MM.1S (cell line): ENCODE data around the gene C21orf91.

Source experiments
- DNase-seq: peaks from one replicate; pipeline ENCODE4 v3.0.0-alpha.2; 2015
- H2AFZ ChIP-seq: fragments of 300-600 bp; sonication (generic); 2 replicates; pipeline ENCODE4 v1.6.0; 2016; ENCODE audit warnings: antibody characterized with exemption, low read length
- H3F3A ChIP-seq: fragments of 300-600 bp; sonication (generic); 2 replicates; pipeline ENCODE4 v1.6.1; 2016; ENCODE audit warnings: mild to moderate bottlenecking, antibody characterized with exemption, low read length, moderate library complexity, mixed read lengths; ENCODE audit not compliant: insufficient read depth
- H3K27ac ChIP-seq: fragments of 300-600 bp; sonication (generic); 2 replicates; pipeline ENCODE4 v1.5.1; 2016; ENCODE audit warnings: mild to moderate bottlenecking, low read length
- H3K27me3 ChIP-seq: fragments of 300-600 bp; sonication (generic); replicated peaks from 2 replicates; pipeline ENCODE4 v1.6.0; 2016; ENCODE audit warnings: low read length; ENCODE audit not compliant: insufficient read depth
- H3K36me3 ChIP-seq: fragments of 300-600 bp; sonication (generic); replicated peaks from 2 replicates; pipeline ENCODE4 v1.6.1; 2016; ENCODE audit warnings: mild to moderate bottlenecking, low read length, mixed read lengths; ENCODE audit not compliant: insufficient read depth
- H3K4me1 ChIP-seq: fragments of 300-600 bp; sonication (generic); 2 replicates; pipeline ENCODE4 v1.6.1; 2016; ENCODE audit warnings: low read length, mixed read lengths
- H3K4me2 ChIP-seq: fragments of 300-600 bp; sonication (generic); 2 replicates; pipeline ENCODE4 v1.6.0; 2016; ENCODE audit warnings: low read depth, low read length
- H3K4me3 ChIP-seq: fragments of 300-600 bp; sonication (generic); 2 replicates; pipeline ENCODE4 v1.5.1; 2016; ENCODE audit warnings: low read length, mixed read lengths
- H3K79me2 ChIP-seq: fragments of 300-600 bp; sonication (generic); 2 replicates; pipeline ENCODE4 v1.6.1; 2016; ENCODE audit warnings: mixed run types, low read length, mixed read lengths
- H3K9ac ChIP-seq: fragments of 300-600 bp; sonication (generic); 2 replicates; pipeline ENCODE4 v1.6.1; 2016; ENCODE audit warnings: low read length, mixed read lengths
- H3K9me2 ChIP-seq: fragments of 300-600 bp; sonication (generic); replicated peaks from 2 replicates; pipeline ENCODE4 v1.6.1; 2016; ENCODE audit warnings: mild to moderate bottlenecking, low read length, mixed read lengths; ENCODE audit not compliant: insufficient read depth
- H3K9me3 ChIP-seq: fragments of 300-600 bp; sonication (generic); replicated peaks from 2 replicates; pipeline ENCODE4 v1.6.1; 2016; ENCODE audit warnings: mild to moderate bottlenecking, low read length, mixed read lengths; ENCODE audit not compliant: insufficient read depth
- H4K20me1 ChIP-seq: fragments of 300-600 bp; sonication (generic); 2 replicates; pipeline ENCODE4 v1.6.1; 2016; ENCODE audit warnings: mild to moderate bottlenecking, low read length, moderate library complexity, mixed read lengths; ENCODE audit not compliant: insufficient read depth
- EZH2 ChIP-seq: fragments of 300-600 bp; sonication (generic); optimal IDR thresholded peaks from 2 replicates; pipeline ENCODE3; 2017; ENCODE audit warnings: low read depth, mild to moderate bottlenecking, antibody characterized with exemption, low read length, mixed read lengths
- EZH2phosphoT487 ChIP-seq: fragments of 300-600 bp; sonication (generic); IDR thresholded peaks from 2 replicates; pipeline ENCODE4 v1.6.1; 2018; ENCODE audit warnings: antibody characterized with exemption, low read length
- TF ChIP-seq, protein P1 (sequence below): fragments of 300-600 bp; sonication (generic); IDR thresholded peaks from 2 replicates; pipeline ENCODE4 v1.5.1; 2016; ENCODE audit warnings: antibody characterized with exemption, low read length, mixed read lengths

C21orf91 gene

DNA sequence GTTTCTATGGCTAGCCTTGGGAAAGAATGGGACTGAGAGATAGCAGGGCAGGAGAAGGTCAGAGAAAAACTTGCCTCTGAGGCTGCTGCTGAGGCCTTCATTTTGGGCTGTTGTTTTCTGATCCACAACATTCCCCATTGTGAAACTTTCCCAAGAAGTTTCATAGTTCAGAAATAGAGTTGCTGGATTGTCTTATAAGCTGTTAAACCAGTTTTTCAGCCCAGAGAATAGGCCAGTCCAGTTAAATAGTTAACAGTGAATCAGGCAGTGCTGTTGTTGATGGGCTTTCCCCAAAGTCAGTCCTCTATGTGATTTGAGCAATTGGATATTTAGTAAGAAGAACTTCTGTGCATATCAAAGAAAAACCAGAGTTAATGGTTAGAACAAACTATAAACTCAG is 77.0 kb downstream of the C21orf91 start:
- peaks cover 17% of the 10 kb centered on the region for H3K4me1 ChIP-seq
- no peaks in the 10 kb centered on the region for H3K9me3 ChIP-seq
- H3K4me3 ChIP-seq, result no peak overlapping the region
- no peaks in the 10 kb centered on the region for H3K27me3 ChIP-seq
- no peak overlapping the region for H3K9ac ChIP-seq
- H3K79me2 ChIP-seq, result no peaks in the 10 kb centered on the region
- H2AFZ ChIP-seq, result no peak overlapping the region
- H3K36me3 ChIP-seq, result no peaks in the 10 kb centered on the region
- TF ChIP-seq EZH2phosphoT487, result no peak
- TF ChIP-seq EZH2, result no peak
- TF ChIP-seq, protein P1, sequence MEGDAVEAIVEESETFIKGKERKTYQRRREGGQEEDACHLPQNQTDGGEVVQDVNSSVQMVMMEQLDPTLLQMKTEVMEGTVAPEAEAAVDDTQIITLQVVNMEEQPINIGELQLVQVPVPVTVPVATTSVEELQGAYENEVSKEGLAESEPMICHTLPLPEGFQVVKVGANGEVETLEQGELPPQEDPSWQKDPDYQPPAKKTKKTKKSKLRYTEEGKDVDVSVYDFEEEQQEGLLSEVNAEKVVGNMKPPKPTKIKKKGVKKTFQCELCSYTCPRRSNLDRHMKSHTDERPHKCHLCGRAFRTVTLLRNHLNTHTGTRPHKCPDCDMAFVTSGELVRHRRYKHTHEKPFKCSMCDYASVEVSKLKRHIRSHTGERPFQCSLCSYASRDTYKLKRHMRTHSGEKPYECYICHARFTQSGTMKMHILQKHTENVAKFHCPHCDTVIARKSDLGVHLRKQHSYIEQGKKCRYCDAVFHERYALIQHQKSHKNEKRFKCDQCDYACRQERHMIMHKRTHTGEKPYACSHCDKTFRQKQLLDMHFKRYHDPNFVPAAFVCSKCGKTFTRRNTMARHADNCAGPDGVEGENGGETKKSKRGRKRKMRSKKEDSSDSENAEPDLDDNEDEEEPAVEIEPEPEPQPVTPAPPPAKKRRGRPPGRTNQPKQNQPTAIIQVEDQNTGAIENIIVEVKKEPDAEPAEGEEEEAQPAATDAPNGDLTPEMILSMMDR, result no peak
- H3K27ac ChIP-seq, result no peak overlapping the region
- no peaks in the 10 kb centered on the region for H3F3A ChIP-seq
- H3K4me2 ChIP-seq, result no peak overlapping the region
- DNase-seq, result no peak
- no peaks in the 10 kb centered on the region for H4K20me1 ChIP-seq
- H3K9me2 ChIP-seq, result no peaks in the 10 kb centered on the region
